GM12878 (cell line): Measurements from ENCODE around the gene GAB3. TPM values are rescaled to one million over a fixed set of nuclear protein-coding genes. Genes with fewer than 3 reads are reported as not detected.
"Not testable (repeated sequence)": the region's sequence is repeated elsewhere in the genome, so short reads cannot be mapped to it uniquely, and the experiment has no call there.

Experiments used
- ATAC-seq: fragments of 200-7000 bp; cut with Tn5 transposase; 3 replicates; pipeline ENCODE4 v1.9.1; 2020; ENCODE audit warnings: mild to moderate bottlenecking, moderate library complexity
- BruUV-seq: library from RNA; stranded (reverse); fragments of 400-500 nt; replicated peaks from 2 replicates; lab custom pipeline; 2021; lab: Mats Ljungman, UMichigan
- CTCF ChIA-PET: fragments of 300-600 bp; sonication (Branson Sonifier 250); formaldehyde crosslinking; extraction: SDS; loops from one replicate; lab custom pipeline; 2021; ENCODE audit warnings: inconsistent platforms; lab: Yijun Ruan, JAX
- POLR2A ChIA-PET: fragments of 350-600 bp; formaldehyde crosslinking; extraction: SDS; loops from one replicate; lab custom pipeline; 2021; ENCODE audit warnings: inconsistent platforms; lab: Charles Lee
- RAD21 ChIA-PET: fragments of 300-600 bp; sonication (Branson Sonifier 250); formaldehyde crosslinking; loops from one replicate; lab custom pipeline; 2023; ENCODE audit warnings: antibody characterized with exemption; ENCODE audit not compliant: unreplicated experiment; lab: Charles Lee
- SMC1A ChIA-PET: fragments of 300-600 bp; sonication (Branson Sonifier 250); formaldehyde crosslinking; loops from one replicate; lab custom pipeline; 2023; ENCODE audit not compliant: unreplicated experiment, uncharacterized antibody; lab: Charles Lee
- DNase-seq: peaks from one replicate; pipeline ENCODE4 v3.0.0-alpha.2; 2011; ENCODE audit warnings: low read depth, low spot score
- FAIRE-seq: peaks from 3 replicates; lab custom pipeline; 2011; peaks lifted over from hg19 to GRCh38; lab: Jason Lieb, UNC
- H2AFZ ChIP-seq: 2 replicates; pipeline ENCODE4 v1.6.0; 2011; ENCODE audit warnings: low read depth, low read length, control low read depth; ENCODE audit not compliant: control insufficient read depth
- H3K27ac ChIP-seq: 2 replicates; pipeline ENCODE4 v1.5.1; 2011; ENCODE audit warnings: control low read depth; ENCODE audit not compliant: control insufficient read depth, insufficient read depth
- H3K27me3 ChIP-seq, 2 experiments: replicated peaks in 1 of 2; 2 replicates each; pipeline versions ENCODE4 v1.6.0 to v1.6.1; 2011; ENCODE audit warnings: low read length in 1 of 2; ENCODE audit not compliant: control insufficient read depth in 2 of 2, insufficient read depth in 2 of 2
- H3K36me3 ChIP-seq, 2 experiments: 2 replicates each; pipeline ENCODE4 v1.5.1; 2011; ENCODE audit warnings: low read length in 1 of 2; ENCODE audit not compliant: control insufficient read depth in 2 of 2, insufficient read depth in 2 of 2
- H3K4me1 ChIP-seq: 2 replicates; pipeline ENCODE4 v1.6.1; 2011; ENCODE audit warnings: mild to moderate bottlenecking, low read length, moderate library complexity, mixed read lengths; ENCODE audit not compliant: control insufficient read depth, insufficient read depth
- H3K4me2 ChIP-seq: 2 replicates; pipeline ENCODE4 v1.6.0; 2011; ENCODE audit warnings: control low read depth; ENCODE audit not compliant: control insufficient read depth, insufficient read depth
- H3K4me3 ChIP-seq: fragments of 200-600 bp; sonication (generic); 2 replicates; pipeline ENCODE4 v1.5.1; 2016
- H3K79me2 ChIP-seq: 2 replicates; pipeline ENCODE4 v1.6.0; 2011; ENCODE audit warnings: low read length; ENCODE audit not compliant: control insufficient read depth, insufficient read depth
- H3K9ac ChIP-seq: 2 replicates; pipeline ENCODE4 v1.8.0; 2011; ENCODE audit warnings: low read length, control low read depth, mixed read lengths; ENCODE audit not compliant: control insufficient read depth, insufficient read depth
- H3K9me3 ChIP-seq: replicated peaks from 3 replicates; pipeline ENCODE4 v1.5.1; 2011; ENCODE audit warnings: mild to moderate bottlenecking, low read length; ENCODE audit not compliant: control insufficient read depth, insufficient read depth
- H4K20me1 ChIP-seq: 2 replicates; pipeline ENCODE4 v1.6.0; 2011; ENCODE audit not compliant: control insufficient read depth, insufficient read depth
- BHLHE40 ChIP-seq, 2 experiments: fragments of 450-650 bp in 1 of 2; IDR thresholded peaks; 2 replicates each; pipeline ENCODE4 v1.6.1; 2011 to 2017; ENCODE audit warnings: low read depth in 2 of 2, borderline replicate concordance in 1 of 2, improper control_type of control experiment in 1 of 2, low read length in 1 of 2, mild to moderate bottlenecking in 1 of 2
- CBX3 ChIP-seq: fragments of 200-600 bp; sonication (generic); IDR thresholded peaks from 2 replicates; pipeline ENCODE4 v1.6.1; 2016; ENCODE audit warnings: low read depth, borderline replicate concordance
- CREM ChIP-seq: IDR thresholded peaks from 2 replicates; pipeline ENCODE4 v1.6.1; 2014; ENCODE audit warnings: antibody characterized with exemption, low read depth
- EED ChIP-seq: sonication (generic); IDR thresholded peaks from 2 replicates; pipeline ENCODE4 v1.6.1; 2016; ENCODE audit warnings: antibody characterized with exemption, low read depth
- ETV6 ChIP-seq, 2 experiments: fragments of 450-650 bp in 1 of 2; IDR thresholded peaks in 1 of 2; conservative IDR thresholded peaks in 1 of 2; 2 replicates each; pipeline ENCODE4 v1.6.1; 2014; ENCODE audit warnings: antibody characterized with exemption in 1 of 2, borderline replicate concordance in 1 of 2, low read depth in 1 of 2, mild to moderate bottlenecking in 1 of 2, moderate library complexity in 1 of 2
- GATAD2B ChIP-seq: fragments of 450-650 bp; conservative IDR thresholded peaks from 2 replicates; pipeline ENCODE4 v1.6.1; 2017; ENCODE audit warnings: low read depth, mild to moderate bottlenecking, moderate library complexity
- MAX ChIP-seq: IDR thresholded peaks from 2 replicates; pipeline ENCODE4 v1.6.1; 2012; ENCODE audit warnings: low read depth, low read length, improper control_type of control experiment
- POLR2A ChIP-seq: IDR thresholded peaks from 2 replicates; pipeline ENCODE4 v1.6.1; 2011; ENCODE audit warnings: low read depth, mild to moderate bottlenecking, low read length
- SPI1 ChIP-seq: IDR thresholded peaks from 2 replicates; pipeline ENCODE4 v1.6.1; 2011; ENCODE audit warnings: low read depth, mild to moderate bottlenecking, low read length, moderate library complexity, borderline replicate concordance; ENCODE audit not compliant: insufficient read depth
- STAT3 ChIP-seq: IDR thresholded peaks from 2 replicates; pipeline ENCODE4 v1.6.1; 2011; ENCODE audit warnings: low read depth, low read length, improper control_type of control experiment
- TCF3 ChIP-seq: IDR thresholded peaks from 2 replicates; pipeline ENCODE4 v1.6.1; 2012; ENCODE audit warnings: low read depth, mild to moderate bottlenecking, low read length, borderline replicate concordance; ENCODE audit not compliant: insufficient read depth
- ZBTB4 ChIP-seq: fragments of 450-650 bp; formaldehyde crosslinking; IDR thresholded peaks from 2 replicates; pipeline ENCODE4 v1.4.0; 2022; ENCODE audit warnings: mild to moderate bottlenecking, moderate library complexity
- ZBTB40 ChIP-seq: fragments of 450-650 bp; IDR thresholded peaks from 2 replicates; pipeline ENCODE4 v1.6.1; 2016; ENCODE audit warnings: mild to moderate bottlenecking, moderate library complexity, borderline replicate concordance
- WGBS: methylation state at CpG from one replicate; pipeline ENCODE4 v1.1.6; 2016; ENCODE audit warnings: low lambda C conversion rate; ENCODE audit not compliant: insufficient replicate concordance, insufficient coverage; ENCODE audit errors: missing lambda C conversion rate; 5-methylcytosine and 5-hydroxymethylcytosine counted together
- in situ Hi-C: fragments of 300-500 bp; cut with MboI; formaldehyde crosslinking; loops from 9 replicates; pipeline ENCODE4 v1.14.3; 2018; ENCODE audit warnings: mixed read lengths
- intact Hi-C: fragments of 100-400 bp; cut with micrococcal nuclease; formaldehyde crosslinking; loops from one replicate; pipeline ENCODE4 v1.14.2; 2022; ENCODE audit not compliant: unreplicated experiment
- polyA plus RNA-seq, 11 experiments: library from polyadenylated mRNA; depleted of rRNA in 4 of 11; unstranded in 6 of 11; stranded (reverse) in 5 of 11; fragments of >200 nt; fragmentation: Nextera tagmentation in 4 of 11; fragmentation: Illumina TruSeq in 1 of 11; extraction: Ambion mirVana in 4 of 11; extraction: Trizol in 1 of 11; gene quantifications; 1 replicate in 1 of 11; 2 replicates in 10 of 11; pipeline versions ENCODE4 v1.2.1 to v1.2.3, GENCODE V29; 2011 to 2016; ENCODE audit warnings: inconsistent platforms in 2 of 11, missing spikeins in 2 of 11, low read depth in 1 of 11
- total RNA-seq, 4 experiments: library from RNA; depleted of rRNA in 3 of 4; stranded (reverse); fragments of >200 nt in 3 of 4; fragmentation: Illumina TruSeq in 1 of 4; extraction: Trizol in 1 of 4; gene quantifications; 2 replicates each; pipeline versions ENCODE4 v1.2.1 to v1.2.3, GENCODE V29; 2013 to 2021

Gene GAB3
- total and polyA plus RNA-seq, 10 of the 15 experiments (the other 5 are each of a cell fraction or from before 2014, with no cell fraction given), result 0.10 to 2.0 (median 0.85) TPM

- TF ChIP-seq STAT3 (no peak), ZBTB40 (no peak), EED (no peak), POLR2A (no peak), SPI1 (no peak), CREM (no peak), GATAD2B (no peak), CBX3 (no peak), MAX (no peak), ZBTB4 (CRISPR knock-in tag) (no peak), BHLHE40 (IDR thresholded peaks at IDR 0.05; ENCODE audit: borderline replicate concordance in 1 of 2, low read depth in 2 of 2, low read length in 1 of 2) (no peak), TCF3 (no peak), ETV6 (conservative IDR thresholded peaks at IDR 0.05 in 1 of 2, IDR thresholded peaks at IDR 0.05 in 1 of 2; ENCODE audit: borderline replicate concordance in 1 of 2, low read depth in 1 of 2) (no peak)
- TF ChIP-seq, all 136 proteins: peak for 0
These were observed 101.9 kb downstream of the GAB3 start (continued) for GRCh38 chrX:154648931-154649330.

- in situ Hi-C loops, SMC1A ChIA-PET, FAIRE-seq: not testable (repeated sequence)
These were observed 105.0 kb downstream of the GAB3 start for GRCh38 chrX:154645745-154646378.

More at GRCh38 chrX:154645745-154646378, 105.0 kb downstream of the GAB3 start:
- BruUV-seq, DNase-seq, RAD21 ChIA-PET, H3K4me1 ChIP-seq, H3K27me3 ChIP-seq, POLR2A ChIA-PET, H3K27ac ChIP-seq, H3K79me2 ChIP-seq, H2AFZ ChIP-seq, H4K20me1 ChIP-seq, H3K9me3 ChIP-seq, intact Hi-C loops, H3K4me3 ChIP-seq, CTCF ChIA-PET, H3K4me2 ChIP-seq, H3K9ac ChIP-seq, H3K36me3 ChIP-seq, ATAC-seq: not testable (repeated sequence)
- WGBS, result no CpG with 5 or more reads among the region's 24 CpGs
